Progenitor cell of endocrine pancreas (in vitro differentiated cells): ENCODE results near the gene ZNF230. TPM values are rescaled to one million over a fixed set of nuclear protein-coding genes. Genes with fewer than 3 reads are reported as not detected.
A peak's percentile ranks its signal among the peaks of the same experiment; 100 is the strongest.

ENCODE experiments used
- DNase-seq: peaks from one replicate; pipeline ENCODE4 v3.0.0; 2021; ENCODE audit warnings: low spot score; ENCODE audit not compliant: unreplicated experiment
- H3K27ac Mint-ChIP-seq: 2 replicates; pipeline ENCODE4 v1.8.0; 2021; ENCODE audit warnings: mild to moderate bottlenecking, moderate library complexity, mixed read lengths
- H3K27me3 Mint-ChIP-seq: 2 replicates; pipeline ENCODE4 v1.8.0; 2021; ENCODE audit warnings: mixed read lengths
- H3K36me3 Mint-ChIP-seq: 2 replicates; pipeline ENCODE4 v1.8.0; 2022; ENCODE audit warnings: mixed read lengths; ENCODE audit not compliant: insufficient read depth
- H3K4me1 Mint-ChIP-seq: 2 replicates; pipeline ENCODE4 v1.8.0; 2021; ENCODE audit warnings: low read depth, mixed read lengths
- H3K4me3 Mint-ChIP-seq: 2 replicates; pipeline ENCODE4 v1.8.0; 2021; ENCODE audit warnings: low read depth, mild to moderate bottlenecking, moderate library complexity, mixed read lengths
- H3K9me3 Mint-ChIP-seq: 2 replicates; pipeline ENCODE4 v1.8.0; 2021; ENCODE audit warnings: low read depth, mixed read lengths
- CTCF ChIP-seq: fragments of 200-600 bp; sonication (generic); IDR thresholded peaks from one replicate; pipeline ENCODE4 v1.5.0; 2021; ENCODE audit warnings: antibody characterized with exemption, mild to moderate bottlenecking; ENCODE audit not compliant: unreplicated experiment
- long read RNA-seq: library from polyadenylated mRNA; unstranded; transcript quantifications from one replicate; pipeline ENCODE4 v2.0.0, GENCODE V29; 2020
- total RNA-seq: library from RNA; stranded (reverse); gene quantifications from 2 replicates; pipeline ENCODE4 v1.2.1, GENCODE V29; 2021

The ZNF230 gene
- 7.3 and 8.5 TPM in 2 replicates for total RNA-seq
- long read RNA-seq, full-length matches to known transcripts, result 35 of 36 reads
- long read RNA-seq, partial matches to known transcripts, result 0 of 36 reads
- long read RNA-seq, other reads (novel, unspliced or antisense), result 1 of 36 reads

GRCh38 chr19:44002566-44003460 lies at the start of gene ZNF230:
TSS of gene ZNF230 (plus strand) at chr19:44002957. CDS start at chr19:44007079, 4,122 bp downstream.
- Mint-ChIP-seq H3K9me3 (peaks cover 19% of the 10 kb centered on the region), H3K36me3 (peaks cover 24% of the 10 kb centered on the region), H3K4me1 (peaks cover 14% of the 10 kb centered on the region), H3K27me3 (peaks cover 3% of the 10 kb centered on the region), H3K27ac (peak within 1 kb of the TSS; percentile 96), H3K4me3 (peak within 1 kb of the TSS; percentile 95)
- TF ChIP-seq CTCF, result no peak
- peak; percentile 74 for DNase-seq

- no peaks in the 10 kb centered on the region for H3K27me3 Mint-ChIP-seq
- no peak for TF ChIP-seq CTCF
- DNase-seq, result no peak
- H3K27ac Mint-ChIP-seq, result no peak overlapping the region
- H3K4me3 Mint-ChIP-seq, result no peak overlapping the region
- no peaks in the 10 kb centered on the region for H3K4me1 Mint-ChIP-seq
- H3K9me3 Mint-ChIP-seq, result peaks cover 46% of the 10 kb centered on the region
- peaks cover 61% of the 10 kb centered on the region for H3K36me3 Mint-ChIP-seq
Measured at GRCh38 chr19:43956827-43957226, 45.9 kb upstream of the ZNF230 start.

GRCh38 chr19:43957891-43958290 lies 44.9 kb upstream of the ZNF230 start:
- no peak for DNase-seq
- H3K9me3 Mint-ChIP-seq, result peaks cover 45% of the 10 kb centered on the region

GRCh38 chr19:43960411-43960810 lies 42.3 kb upstream of the ZNF230 start:
- no peak for TF ChIP-seq CTCF
- Mint-ChIP-seq H3K27me3 (no peaks in the 10 kb centered on the region), H3K9me3 (peaks cover 54% of the 10 kb centered on the region), H3K4me3 (no peak overlapping the region), H3K4me1 (no peaks in the 10 kb centered on the region), H3K36me3 (peaks cover 74% of the 10 kb centered on the region), H3K27ac (no peak overlapping the region)
- DNase-seq, result no peak

More at GRCh38 chr19:43957891-43958290, 44.9 kb upstream of the ZNF230 start:
- no peak overlapping the region for H3K27ac Mint-ChIP-seq
- H3K36me3 Mint-ChIP-seq, result peaks cover 67% of the 10 kb centered on the region
- H3K4me1 Mint-ChIP-seq, result no peaks in the 10 kb centered on the region
- no peak overlapping the region for H3K4me3 Mint-ChIP-seq
- no peak for TF ChIP-seq CTCF
- H3K27me3 Mint-ChIP-seq, result no peaks in the 10 kb centered on the region

- Mint-ChIP-seq H3K27ac (no peak overlapping the region), H3K27me3 (no peaks in the 10 kb centered on the region), H3K4me1 (no peaks in the 10 kb centered on the region), H3K4me3 (no peak overlapping the region), H3K9me3 (peaks cover 72% of the 10 kb centered on the region), H3K36me3 (peaks cover 91% of the 10 kb centered on the region)
- DNase-seq, result no peak
- no peak for TF ChIP-seq CTCF
Measured at GRCh38 chr19:43966079-43966694, 36.6 kb upstream of the ZNF230 start.
